CD14-positive monocyte (primary cell): ENCODE data around the gene ARSB. TPM values are rescaled to one million over a fixed set of nuclear protein-coding genes. Genes with fewer than 3 reads are reported as not detected.

ENCODE experiments used
- DNase-seq, 3 donors: peaks; one replicate each; pipeline ENCODE4 v3.0.0-alpha.2; 2011 to 2022
- H2AFZ ChIP-seq: 2 replicates; pipeline ENCODE4 v1.6.0; 2012; ENCODE audit warnings: mild to moderate bottlenecking, low read depth, low read length, inconsistent platforms; ENCODE audit not compliant: insufficient read depth, poor library complexity, severe bottlenecking
- H3K27ac ChIP-seq, 2 donors: 1 replicate in 1 of 2; 2 replicates in 1 of 2; pipeline ENCODE4 v1.5.1; 2012 to 2013; ENCODE audit warnings: low read length in 2 of 2, control low read depth in 1 of 2, inconsistent platforms in 1 of 2, low read depth in 1 of 2, mild to moderate bottlenecking in 1 of 2
- H3K27me3 ChIP-seq, 2 donors: one replicate each; pipeline versions ENCODE4 v1.6.0 to v1.6.1; 2011 to 2013; ENCODE audit warnings: low read length in 2 of 2; ENCODE audit not compliant: control insufficient read depth in 2 of 2, insufficient read depth in 2 of 2
- H3K36me3 ChIP-seq, 2 donors: replicated peaks in 1 of 2; 1 replicate in 1 of 2; 2 replicates in 1 of 2; pipeline versions ENCODE4 v1.5.1 to v1.6.1; 2012 to 2013; ENCODE audit warnings: low read length in 2 of 2, control low read depth in 1 of 2, inconsistent platforms in 1 of 2, mild to moderate bottlenecking in 1 of 2; ENCODE audit not compliant: insufficient read depth in 2 of 2, control insufficient read depth in 1 of 2
- H3K4me1 ChIP-seq, 2 donors: 1 replicate in 1 of 2; 2 replicates in 1 of 2; pipeline versions ENCODE4 v1.5.1 to v1.6.1; 2012 to 2013; ENCODE audit warnings: low read length in 2 of 2, control low read depth in 1 of 2, inconsistent platforms in 1 of 2, mild to moderate bottlenecking in 1 of 2, moderate library complexity in 1 of 2; ENCODE audit not compliant: insufficient read depth in 2 of 2, control insufficient read depth in 1 of 2
- H3K4me2 ChIP-seq: replicated peaks from 2 replicates; pipeline ENCODE3; 2012; ENCODE audit warnings: low read length, moderate library complexity, mild to moderate bottlenecking; ENCODE audit not compliant: poor library complexity, severe bottlenecking; ENCODE audit errors: extremely low read depth
- H3K4me3 ChIP-seq, 3 experiments: fragments of 200-600 bp in 1 of 3; sonication (generic) in 1 of 3; replicated peaks in 1 of 3; 1 replicate in 2 of 3; 2 replicates in 1 of 3; pipeline ENCODE4 v1.5.1; 2011 to 2013; ENCODE audit warnings: low read length in 3 of 3, mild to moderate bottlenecking in 3 of 3, control low read depth in 2 of 3, low read depth in 2 of 3, inconsistent platforms in 1 of 3, moderate library complexity in 1 of 3
- H3K79me2 ChIP-seq: 2 replicates; pipeline ENCODE4 v1.6.0; 2012; ENCODE audit warnings: mild to moderate bottlenecking, control low read depth, inconsistent platforms, low read length, moderate library complexity; ENCODE audit not compliant: insufficient read depth
- H3K9ac ChIP-seq: 2 replicates; pipeline ENCODE4 v1.6.0; 2017; ENCODE audit warnings: low read length, mild to moderate bottlenecking; ENCODE audit not compliant: insufficient read depth, poor library complexity, severe bottlenecking
- H3K9me3 ChIP-seq, 2 donors: replicated peaks in 1 of 2; 1 replicate in 1 of 2; 2 replicates in 1 of 2; pipeline versions ENCODE4 v1.5.1 to v1.6.1; 2012 to 2013; ENCODE audit warnings: low read length in 2 of 2, control low read depth in 1 of 2; ENCODE audit not compliant: control insufficient read depth in 1 of 2, insufficient read depth in 1 of 2
- H4K20me1 ChIP-seq: 2 replicates; pipeline ENCODE4 v1.6.0; 2012; ENCODE audit warnings: mild to moderate bottlenecking, low read length, control low read depth, moderate library complexity; ENCODE audit not compliant: insufficient read depth
- H3K27ac Mint-ChIP-seq, 7 donors: one replicate each; pipeline ENCODE4 v1.8.0; 2020; ENCODE audit warnings: mild to moderate bottlenecking in 7 of 7, mixed read lengths in 7 of 7, moderate library complexity in 6 of 7, inconsistent platforms in 2 of 7
- H3K27me3 Mint-ChIP-seq, 3 donors: one replicate each; pipeline ENCODE4 v1.8.0; 2021 to 2022; ENCODE audit warnings: low read depth in 3 of 3, mild to moderate bottlenecking in 3 of 3, mixed read lengths in 3 of 3, moderate library complexity in 3 of 3, inconsistent platforms in 1 of 3
- H3K36me3 Mint-ChIP-seq, 2 donors: one replicate each; pipeline ENCODE4 v1.8.0; 2020; ENCODE audit warnings: mixed read lengths in 2 of 2, inconsistent platforms in 1 of 2, mild to moderate bottlenecking in 1 of 2
- H3K4me1 Mint-ChIP-seq: one replicate; pipeline ENCODE4 v1.8.0; 2020; ENCODE audit warnings: mild to moderate bottlenecking, mixed read lengths
- H3K4me3 Mint-ChIP-seq, 2 donors: one replicate each; pipeline ENCODE4 v1.8.0; 2020; ENCODE audit warnings: mild to moderate bottlenecking in 2 of 2, mixed read lengths in 2 of 2, moderate library complexity in 1 of 2
- H3K9me3 Mint-ChIP-seq, 7 donors: one replicate each; pipeline ENCODE4 v1.8.0; 2020 to 2022; ENCODE audit warnings: mixed read lengths in 7 of 7, mild to moderate bottlenecking in 6 of 7, moderate library complexity in 6 of 7, inconsistent platforms in 2 of 7
- CTCF ChIP-seq: fragments of 200-600 bp; IDR thresholded peaks from one replicate; pipeline ENCODE4 v1.8.0; 2022; ENCODE audit warnings: antibody characterized with exemption, mild to moderate bottlenecking
- WGBS: methylation state at CpG from one replicate; pipeline ENCODE4 v1.1.5; 2013; ENCODE audit warnings: missing lambda C conversion rate; ENCODE audit not compliant: insufficient coverage; 5-methylcytosine and 5-hydroxymethylcytosine counted together
- intact Hi-C, 2 donors: fragments of 100-400 bp; cut with micrococcal nuclease; formaldehyde crosslinking; loops; one replicate each; pipeline versions ENCODE4 v1.15.0 to v1.15.1; 2023
- polyA plus RNA-seq, 3 donors: library from polyadenylated mRNA; depleted of rRNA in 1 of 3; unstranded in 2 of 3; stranded (reverse) in 1 of 3; fragments of 300-500 nt in 2 of 3; fragments of >200 nt in 1 of 3; fragmentation: Illumina TruSeq in 2 of 3; gene quantifications; 1 replicate in 2 of 3; 2 replicates in 1 of 3; pipeline ENCODE4 v1.2.3, GENCODE V29; 2012 to 2021

ARSB gene
- polyA plus RNA-seq, 3 donors = 18.0 to 28.7 (median 18.1) TPM

- Histone ChIP-seq H3K9me3 (no peaks in the 10 kb centered on the region), H3K27me3 (no peaks in the 10 kb centered on the region), H3K27ac (no peak overlapping the region), H4K20me1 (no peaks in the 10 kb centered on the region), H2AFZ (no peak overlapping the region), H3K4me3 (no peak overlapping the region), H3K4me1 (peaks cover 26 to 29% of the 10 kb centered on the region in 2 donors), H3K4me2 (no peak overlapping the region), H3K9ac (no peak overlapping the region), H3K36me3 (no peaks in the 10 kb centered on the region), H3K79me2 (no peaks in the 10 kb centered on the region)
- no peak overlapping the region for H3K27ac Mint-ChIP-seq
- WGBS = 96% methylated on average over 4 of the region's 7 CpGs
- peaks cover 0 to 4% (median 0%) of the 10 kb centered on the region in 7 donors for H3K9me3 Mint-ChIP-seq
- peaks cover 0 to 6% (median 0%) of the 10 kb centered on the region in 3 donors for H3K27me3 Mint-ChIP-seq
- H3K4me3 Mint-ChIP-seq = no peak overlapping the region
- TF ChIP-seq CTCF = no peak
- peaks cover 33% of the 10 kb centered on the region for H3K4me1 Mint-ChIP-seq
- intact Hi-C loops = no loop called here
- DNase-seq = no peak
- H3K36me3 Mint-ChIP-seq = no peaks in the 10 kb centered on the region
These were observed 219.2 kb downstream of the ARSB start for GRCh38 chr5:78765756-78766411.

- H3K27ac Mint-ChIP-seq = no peak overlapping the region
- H3K4me1 Mint-ChIP-seq = peaks cover 41% of the 10 kb centered on the region
- Histone ChIP-seq H3K4me3 (no peak overlapping the region), H3K4me1 (peaks cover 34 to 37% of the 10 kb centered on the region in 2 donors), H3K27ac (no peak overlapping the region), H3K9ac (no peak overlapping the region), H4K20me1 (no peaks in the 10 kb centered on the region), H3K9me3 (no peaks in the 10 kb centered on the region), H3K36me3 (no peaks in the 10 kb centered on the region), H3K4me2 (no peak overlapping the region), H3K27me3 (no peaks in the 10 kb centered on the region), H3K79me2 (no peaks in the 10 kb centered on the region), H2AFZ (no peak overlapping the region)
- no CpG with 5 or more reads among the region's 5 CpGs for WGBS
- H3K36me3 Mint-ChIP-seq = no peaks in the 10 kb centered on the region
- no peak for TF ChIP-seq CTCF
- intact Hi-C loops = no loop called here
- DNase-seq = no peak
- H3K4me3 Mint-ChIP-seq = no peak overlapping the region
- peaks cover 0 to 4% (median 2%) of the 10 kb centered on the region in 7 donors for H3K9me3 Mint-ChIP-seq
- peaks cover 0 to 6% (median 0%) of the 10 kb centered on the region in 3 donors for H3K27me3 Mint-ChIP-seq
These were observed 220.0 kb downstream of the ARSB start for GRCh38 chr5:78765116-78765515.
